ENCODE results near the gene ADGRV1. TPM values are rescaled to one million over a fixed set of nuclear protein-coding genes. Genes with fewer than 3 reads are reported as not detected.
"Not testable (repeated sequence)": the region's sequence is repeated elsewhere in the genome, so short reads cannot be mapped to it uniquely, and the experiment has no call there.

The ADGRV1 gene
- polyA plus RNA-seq, 3 donors, result 0.18 to 0.33 TPM; not detected in 1

- no peak overlapping the region for H3K4me2 ChIP-seq (replicated peaks; ENCODE audit: extremely low read depth, low read length, poor library complexity, severe bottlenecking)
- no peaks in the 10 kb centered on the region for H3K36me3 ChIP-seq (replicated peaks in 1 of 2; ENCODE audit: control insufficient read depth in 1 of 2, insufficient read depth in 2 of 2, low read length in 2 of 2)
- H3K9me3 Mint-ChIP-seq, result peaks cover 0 to 8% (median 2%) of the 10 kb centered on the region in 7 donors
- H3K4me3 Mint-ChIP-seq, result no peak overlapping the region
- no peak for TF ChIP-seq CTCF (IDR thresholded peaks at IDR 0.05)
- H4K20me1 ChIP-seq (ENCODE audit: insufficient read depth, low read length), result no peaks in the 10 kb centered on the region
- no peaks in the 10 kb centered on the region for H3K36me3 Mint-ChIP-seq
- peaks cover 0 to 2% (median 0%) of the 10 kb centered on the region in 3 donors for H3K27me3 Mint-ChIP-seq (ENCODE audit: low read depth in 3 of 3)
- no peak for DNase-seq
- H3K27me3 ChIP-seq (ENCODE audit: control insufficient read depth in 2 of 2, insufficient read depth in 2 of 2, low read length in 2 of 2), result no peaks in the 10 kb centered on the region
- H3K4me1 ChIP-seq (ENCODE audit: control insufficient read depth in 1 of 2, insufficient read depth in 2 of 2, low read length in 2 of 2), result no peaks in the 10 kb centered on the region
- H3K4me1 Mint-ChIP-seq, result peaks cover 4% of the 10 kb centered on the region
- H3K4me3 ChIP-seq (replicated peaks in 1 of 3; ENCODE audit: low read depth in 2 of 3, low read length in 3 of 3), result no peak overlapping the region
- H3K27ac Mint-ChIP-seq, result no peak overlapping the region
- WGBS (ENCODE audit: insufficient coverage), result 100% methylated on average over 1 of the region's 3 CpGs
- intact Hi-C loops (cut with micrococcal nuclease), result no loop called here
- H3K9me3 ChIP-seq (replicated peaks in 1 of 2; ENCODE audit: control insufficient read depth in 1 of 2, insufficient read depth in 1 of 2, low read length in 2 of 2), result no peaks in the 10 kb centered on the region
- no peak overlapping the region for H3K9ac ChIP-seq (ENCODE audit: insufficient read depth, low read length, poor library complexity, severe bottlenecking)
- no peaks in the 10 kb centered on the region for H3K79me2 ChIP-seq (ENCODE audit: insufficient read depth, low read length)
- no peak overlapping the region for H3K27ac ChIP-seq (ENCODE audit: low read depth in 1 of 2, low read length in 2 of 2)
- no peak overlapping the region for H2AFZ ChIP-seq (ENCODE audit: insufficient read depth, low read depth, low read length, poor library complexity, severe bottlenecking)
Observed at GRCh38 chr5:90590170-90590569, 31.6 kb downstream of the ADGRV1 start.

- H3K27me3 ChIP-seq (ENCODE audit: control insufficient read depth in 2 of 2, insufficient read depth in 2 of 2, low read length in 2 of 2); H2AFZ ChIP-seq (ENCODE audit: insufficient read depth, low read depth, low read length, poor library complexity, severe bottlenecking): not testable (repeated sequence)
Observed at GRCh38 chr5:90593083-90593482, 34.5 kb downstream of the ADGRV1 start.

GRCh38 chr5:90595766-90596165 is 37.2 kb downstream of the ADGRV1 start:
- H3K4me3 Mint-ChIP-seq; intact Hi-C loops (cut with micrococcal nuclease); H3K4me3 ChIP-seq (replicated peaks in 1 of 3; ENCODE audit: low read depth in 2 of 3, low read length in 3 of 3); H3K4me1 ChIP-seq (ENCODE audit: control insufficient read depth in 1 of 2, insufficient read depth in 2 of 2, low read length in 2 of 2); H3K36me3 ChIP-seq (replicated peaks in 1 of 2; ENCODE audit: control insufficient read depth in 1 of 2, insufficient read depth in 2 of 2, low read length in 2 of 2); H3K4me1 Mint-ChIP-seq; H2AFZ ChIP-seq (ENCODE audit: insufficient read depth, low read depth, low read length, poor library complexity, severe bottlenecking); H3K79me2 ChIP-seq (ENCODE audit: insufficient read depth, low read length); H3K27ac ChIP-seq (ENCODE audit: low read depth in 1 of 2, low read length in 2 of 2); DNase-seq; H3K27ac Mint-ChIP-seq; H3K27me3 ChIP-seq (ENCODE audit: control insufficient read depth in 2 of 2, insufficient read depth in 2 of 2, low read length in 2 of 2); H3K9me3 ChIP-seq (replicated peaks in 1 of 2; ENCODE audit: control insufficient read depth in 1 of 2, insufficient read depth in 1 of 2, low read length in 2 of 2); H3K4me2 ChIP-seq (replicated peaks; ENCODE audit: extremely low read depth, low read length, poor library complexity, severe bottlenecking); H4K20me1 ChIP-seq (ENCODE audit: insufficient read depth, low read length); H3K36me3 Mint-ChIP-seq; H3K9ac ChIP-seq (ENCODE audit: insufficient read depth, low read length, poor library complexity, severe bottlenecking); H3K27me3 Mint-ChIP-seq (ENCODE audit: low read depth in 3 of 3): not testable (repeated sequence)
- H3K9me3 Mint-ChIP-seq, result peaks cover 5 to 18% (median 9%) of the 10 kb centered on the region in 7 donors
- WGBS (ENCODE audit: insufficient coverage), result 94% methylated on average over 7 of the region's 34 CpGs

More at GRCh38 chr5:90593083-90593482, 34.5 kb downstream of the ADGRV1 start:
- H3K9me3 ChIP-seq (replicated peaks in 1 of 2; ENCODE audit: control insufficient read depth in 1 of 2, insufficient read depth in 1 of 2, low read length in 2 of 2); H3K4me2 ChIP-seq (replicated peaks; ENCODE audit: extremely low read depth, low read length, poor library complexity, severe bottlenecking); H3K36me3 ChIP-seq (replicated peaks in 1 of 2; ENCODE audit: control insufficient read depth in 1 of 2, insufficient read depth in 2 of 2, low read length in 2 of 2); DNase-seq; H3K4me1 Mint-ChIP-seq; H3K79me2 ChIP-seq (ENCODE audit: insufficient read depth, low read length); H3K27ac Mint-ChIP-seq; intact Hi-C loops (cut with micrococcal nuclease); H3K36me3 Mint-ChIP-seq; H3K4me3 ChIP-seq (replicated peaks in 1 of 3; ENCODE audit: low read depth in 2 of 3, low read length in 3 of 3); H3K9ac ChIP-seq (ENCODE audit: insufficient read depth, low read length, poor library complexity, severe bottlenecking); H3K4me1 ChIP-seq (ENCODE audit: control insufficient read depth in 1 of 2, insufficient read depth in 2 of 2, low read length in 2 of 2); H3K27me3 Mint-ChIP-seq (ENCODE audit: low read depth in 3 of 3); H4K20me1 ChIP-seq (ENCODE audit: insufficient read depth, low read length); H3K27ac ChIP-seq (ENCODE audit: low read depth in 1 of 2, low read length in 2 of 2); H3K4me3 Mint-ChIP-seq: not testable (repeated sequence)
- peaks cover 5 to 18% (median 9%) of the 10 kb centered on the region in 7 donors for H3K9me3 Mint-ChIP-seq
- no CpG with 5 or more reads among the region's 6 CpGs for WGBS (ENCODE audit: insufficient coverage)

Measured in CD14-positive monocyte (primary cell).